ENCODE data around the gene ARID1A. TPM values are rescaled to one million over a fixed set of nuclear protein-coding genes. Genes with fewer than 3 reads are reported as not detected.

The ARID1A gene
- total and polyA plus RNA-seq, 9 of the 15 experiments (the other 6 are each of a cell fraction or from before 2014, with no cell fraction given) = 8.3 to 88.3 (median 22.5) TPM

DNA sequence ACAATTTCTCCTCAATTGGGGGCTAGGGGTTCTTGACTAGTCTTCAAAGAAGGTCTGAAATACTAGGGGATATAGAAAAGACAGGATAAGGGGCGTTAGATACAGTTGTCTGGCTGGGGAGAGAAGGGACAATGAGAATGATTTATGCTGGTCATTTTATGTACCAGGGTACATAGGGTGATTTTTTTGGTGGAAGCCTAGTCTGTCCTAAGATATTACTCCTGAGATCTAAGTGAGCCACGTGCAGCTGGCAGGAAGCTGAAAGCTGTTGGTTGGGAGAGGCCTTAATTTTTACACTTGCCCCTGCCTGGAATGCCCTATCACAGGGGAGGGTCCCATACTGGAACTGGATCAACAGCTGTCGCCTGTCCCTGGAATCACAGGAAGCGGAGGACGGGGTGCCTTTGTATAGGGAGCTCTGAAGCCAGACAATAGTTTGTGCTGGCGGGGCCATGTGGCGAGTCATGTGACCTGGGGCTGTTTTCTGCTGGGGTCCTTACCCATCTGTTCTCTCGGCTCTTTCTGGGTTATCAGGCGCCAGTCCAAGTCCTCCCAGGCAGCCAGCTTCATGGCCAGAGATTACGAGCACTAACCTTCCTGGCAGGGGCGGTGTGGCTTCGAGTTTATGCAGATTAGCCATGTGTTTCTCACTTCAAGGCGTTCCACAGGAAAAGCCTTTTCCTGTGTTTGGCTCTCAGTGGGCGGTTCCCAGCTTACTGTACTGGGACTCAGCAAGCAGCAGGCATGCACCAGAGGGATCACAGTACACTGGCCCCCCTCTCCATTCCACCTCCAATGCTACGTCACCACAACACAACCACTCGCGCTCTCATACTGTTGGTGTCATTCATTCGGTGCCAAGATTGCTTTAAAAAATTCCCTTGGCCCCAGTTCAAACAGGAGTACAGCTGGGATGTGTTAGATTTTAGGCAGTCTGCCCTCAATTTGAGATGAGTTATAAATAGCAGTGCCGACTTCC, 27.5 kb downstream of the ARID1A start (continued):
- TF ChIP-seq JUND (IDR thresholded peaks at IDR 0.05; ENCODE audit: borderline replicate concordance, low read depth, low read length) (peak; percentile 71), JUND (tag; IDR thresholded peaks at IDR 0.05; ENCODE audit: borderline replicate concordance, low read depth, low read length) (no peak), ETV5 (CRISPR knock-in tag; IDR thresholded peaks at IDR 0.05; ENCODE audit: low read depth) (peak; percentile 76), CCAR2 (IDR thresholded peaks at IDR 0.05; ENCODE audit: low read depth, low read length) (no peak), RBM14 (IDR thresholded peaks at IDR 0.05; ENCODE audit: borderline replicate concordance, insufficient read depth, low read depth, low read length) (no peak), ZBTB7A (IDR thresholded peaks at IDR 0.05; ENCODE audit: borderline replicate concordance, control insufficient read depth, low read depth, low read length) (peak; percentile 76; the same call in 1 of the 2 replicates), POLR2AphosphoS5 (IDR thresholded peaks at IDR 0.05; ENCODE audit: control insufficient read depth, insufficient read depth, low read depth, low read length) (peak; percentile 92), HCFC1 (IDR thresholded peaks at IDR 0.05; ENCODE audit: low read depth, low read length) (peak; percentile 45), CBFA2T2 (conservative IDR thresholded peaks at IDR 0.05) (peak; percentile 94), POLR2B (IDR thresholded peaks at IDR 0.05; ENCODE audit: low read depth, partially characterized antibody) (peak; percentile 23), SMARCA4 (IDR thresholded peaks at IDR 0.05) (peak; percentile 68), FOXM1 (IDR thresholded peaks at IDR 0.05; ENCODE audit: low read depth) (peak; percentile 63), FOXM1 (CRISPR knock-in tag; IDR thresholded peaks at IDR 0.05; ENCODE audit: low read depth) (0 out of 2 replicates have a peak, but pooled peaks have one; percentile 69), ZBTB2 (IDR thresholded peaks at IDR 0.05) (peak; percentile 68; the same call in 1 of the 2 replicates), CBX3 (IDR thresholded peaks at IDR 0.05; ENCODE audit: borderline replicate concordance in 1 of 2, low read length in 2 of 2) (peak in 1 of 2 experiments; percentile 80; a peak in 1 of 3 replicates), SETDB1 (IDR thresholded peaks at IDR 0.05; ENCODE audit: low read length) (no peak), ZNF589 (CRISPR knock-in tag; IDR thresholded peaks at IDR 0.05; ENCODE audit: low read depth) (peak; percentile 90)
- TF ChIP-seq, protein P1, sequence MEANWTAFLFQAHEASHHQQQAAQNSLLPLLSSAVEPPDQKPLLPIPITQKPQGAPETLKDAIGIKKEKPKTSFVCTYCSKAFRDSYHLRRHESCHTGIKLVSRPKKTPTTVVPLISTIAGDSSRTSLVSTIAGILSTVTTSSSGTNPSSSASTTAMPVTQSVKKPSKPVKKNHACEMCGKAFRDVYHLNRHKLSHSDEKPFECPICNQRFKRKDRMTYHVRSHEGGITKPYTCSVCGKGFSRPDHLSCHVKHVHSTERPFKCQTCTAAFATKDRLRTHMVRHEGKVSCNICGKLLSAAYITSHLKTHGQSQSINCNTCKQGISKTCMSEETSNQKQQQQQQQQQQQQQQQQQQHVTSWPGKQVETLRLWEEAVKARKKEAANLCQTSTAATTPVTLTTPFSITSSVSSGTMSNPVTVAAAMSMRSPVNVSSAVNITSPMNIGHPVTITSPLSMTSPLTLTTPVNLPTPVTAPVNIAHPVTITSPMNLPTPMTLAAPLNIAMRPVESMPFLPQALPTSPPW (CRISPR knock-in tag; IDR thresholded peaks at IDR 0.05) = peak; percentile 60; the same call in 1 of the 2 replicates
- TF ChIP-seq, protein P2, sequence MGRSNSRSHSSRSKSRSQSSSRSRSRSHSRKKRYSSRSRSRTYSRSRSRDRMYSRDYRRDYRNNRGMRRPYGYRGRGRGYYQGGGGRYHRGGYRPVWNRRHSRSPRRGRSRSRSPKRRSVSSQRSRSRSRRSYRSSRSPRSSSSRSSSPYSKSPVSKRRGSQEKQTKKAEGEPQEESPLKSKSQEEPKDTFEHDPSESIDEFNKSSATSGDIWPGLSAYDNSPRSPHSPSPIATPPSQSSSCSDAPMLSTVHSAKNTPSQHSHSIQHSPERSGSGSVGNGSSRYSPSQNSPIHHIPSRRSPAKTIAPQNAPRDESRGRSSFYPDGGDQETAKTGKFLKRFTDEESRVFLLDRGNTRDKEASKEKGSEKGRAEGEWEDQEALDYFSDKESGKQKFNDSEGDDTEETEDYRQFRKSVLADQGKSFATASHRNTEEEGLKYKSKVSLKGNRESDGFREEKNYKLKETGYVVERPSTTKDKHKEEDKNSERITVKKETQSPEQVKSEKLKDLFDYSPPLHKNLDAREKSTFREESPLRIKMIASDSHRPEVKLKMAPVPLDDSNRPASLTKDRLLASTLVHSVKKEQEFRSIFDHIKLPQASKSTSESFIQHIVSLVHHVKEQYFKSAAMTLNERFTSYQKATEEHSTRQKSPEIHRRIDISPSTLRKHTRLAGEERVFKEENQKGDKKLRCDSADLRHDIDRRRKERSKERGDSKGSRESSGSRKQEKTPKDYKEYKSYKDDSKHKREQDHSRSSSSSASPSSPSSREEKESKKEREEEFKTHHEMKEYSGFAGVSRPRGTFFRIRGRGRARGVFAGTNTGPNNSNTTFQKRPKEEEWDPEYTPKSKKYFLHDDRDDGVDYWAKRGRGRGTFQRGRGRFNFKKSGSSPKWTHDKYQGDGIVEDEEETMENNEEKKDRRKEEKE (IDR thresholded peaks at IDR 0.05; ENCODE audit: borderline replicate concordance in 1 of 2, control insufficient read depth in 1 of 2, low read depth in 2 of 2, low read length in 1 of 2) = peak in 1 of 2 experiments; percentile 79; a peak in 1 of 4 replicates

Measured in K562 (cell line).